Epithelial cell of proximal tubule (primary cell): ENCODE data around the gene HM13. TPM values are rescaled to one million over a fixed set of nuclear protein-coding genes. Genes with fewer than 3 reads are reported as not detected.
A peak's percentile ranks its signal among the peaks of the same experiment; 100 is the strongest.
"Not testable (repeated sequence)": the region's sequence is repeated elsewhere in the genome, so short reads cannot be mapped to it uniquely, and the experiment has no call there.

ENCODE experiments used
- DNase-seq: peaks from one replicate; pipeline ENCODE4 v3.0.0-alpha.2; 2011; ENCODE audit warnings: low read depth
- H3K4me3 ChIP-seq: 2 replicates; pipeline ENCODE4 v1.5.1; 2011; ENCODE audit warnings: low read depth, mild to moderate bottlenecking, low read length
- CTCF ChIP-seq: conservative IDR thresholded peaks from 2 replicates; pipeline ENCODE4 v1.5.1; 2012; ENCODE audit warnings: low read depth, mild to moderate bottlenecking, low read length
- total RNA-seq: library from RNA; depleted of rRNA; stranded (reverse); fragments of >200 nt; gene quantifications from 2 replicates; pipeline ENCODE4 v1.2.3, GENCODE V29; 2015

Gene HM13
- total RNA-seq, 1 donor from 2014 or later, result 61.1 TPM

GRCh38 chr20:31605902-31606803 is 91.9 kb downstream of the HM13 start:
- no peak for DNase-seq
- TF ChIP-seq CTCF, result no peak

GRCh38 chr20:31606804-31607639 is 92.8 kb downstream of the HM13 start:
- no peak for TF ChIP-seq CTCF
- DNase-seq, result no peak
- H3K4me3 ChIP-seq, result peak overlapping the region; percentile 95

More at GRCh38 chr20:31605902-31606803, 91.9 kb downstream of the HM13 start:
- H3K4me3 ChIP-seq, result peak overlapping the region; percentile 95

- H3K4me3 ChIP-seq, result peak overlapping the region; percentile 95
- DNase-seq, result no peak
- TF ChIP-seq CTCF, result no peak
Measured at GRCh38 chr20:31607640-31608250, 93.5 kb downstream of the HM13 start.

- peak overlapping the region; percentile 33 for H3K4me3 ChIP-seq
- no peak for TF ChIP-seq CTCF
- DNase-seq, result no peak
Measured at GRCh38 chr20:31608251-31608945, 94.2 kb downstream of the HM13 start.

- not testable (repeated sequence) for H3K4me3 ChIP-seq, DNase-seq
Measured at GRCh38 chr20:31612271-31612640, 98.0 kb downstream of the HM13 start.

- DNase-seq, result no peak
- no peak overlapping the region for H3K4me3 ChIP-seq
- no peak for TF ChIP-seq CTCF
Measured at GRCh38 chr20:31615416-31615815, 101.2 kb downstream of the HM13 start.
